ENCODE data around the gene CPED1.
"Not testable (repeated sequence)": the region's sequence is repeated elsewhere in the genome, so short reads cannot be mapped to it uniquely, and the experiment has no call there.

The CPED1 gene

GRCh38 chr7:121041516-121042148 is 53.1 kb downstream of the CPED1 start:
- DNase-seq (ENCODE audit: low spot score): no peak

- no peak for DNase-seq (ENCODE audit: low spot score)
These were observed 53.7 kb downstream of the CPED1 start for GRCh38 chr7:121042195-121042594.

- DNase-seq (ENCODE audit: low spot score): no peak
These were observed 54.4 kb downstream of the CPED1 start for GRCh38 chr7:121042899-121043298.

- no peak for DNase-seq (ENCODE audit: low spot score)
These were observed 55.1 kb downstream of the CPED1 start for GRCh38 chr7:121043314-121044234.

GRCh38 chr7:121045090-121045489 is 56.6 kb downstream of the CPED1 start:
- no peak for DNase-seq (ENCODE audit: low spot score)

GRCh38 chr7:121046009-121046408 is 57.5 kb downstream of the CPED1 start:
- DNase-seq (ENCODE audit: low spot score): no peak

- DNase-seq (ENCODE audit: low spot score): no peak
These were observed 58.5 kb downstream of the CPED1 start for GRCh38 chr7:121046893-121047468.

- no peak for DNase-seq (ENCODE audit: low spot score)
These were observed 59.7 kb downstream of the CPED1 start for GRCh38 chr7:121048195-121048594.

GRCh38 chr7:121049028-121049791 is 60.7 kb downstream of the CPED1 start:
- no peak for DNase-seq (ENCODE audit: low spot score)

- no peak for DNase-seq (ENCODE audit: low spot score)
These were observed 61.4 kb downstream of the CPED1 start for GRCh38 chr7:121049897-121050296.

- no peak for DNase-seq (ENCODE audit: low spot score)
These were observed 64.7 kb downstream of the CPED1 start for GRCh38 chr7:121053219-121053618.

- DNase-seq (ENCODE audit: low spot score): no peak
These were observed 66.4 kb downstream of the CPED1 start for GRCh38 chr7:121054925-121055324.

GRCh38 chr7:121057878-121058277 is 69.4 kb downstream of the CPED1 start:
- DNase-seq (ENCODE audit: low spot score): no peak

GRCh38 chr7:121058975-121059374 is 70.5 kb downstream of the CPED1 start:
- no peak for DNase-seq (ENCODE audit: low spot score)

- DNase-seq (ENCODE audit: low spot score): not testable (repeated sequence)
These were observed 71.5 kb downstream of the CPED1 start for GRCh38 chr7:121059979-121060509.

GRCh38 chr7:121061677-121062582 is 73.4 kb downstream of the CPED1 start:
- DNase-seq (ENCODE audit: low spot score): no peak

- no peak for DNase-seq (ENCODE audit: low spot score)
These were observed 74.3 kb downstream of the CPED1 start for GRCh38 chr7:121062671-121063279.

GRCh38 chr7:121067717-121068116 is 79.2 kb downstream of the CPED1 start:
- DNase-seq (ENCODE audit: low spot score): not testable (repeated sequence)

GRCh38 chr7:121069346-121070100 is 81.0 kb downstream of the CPED1 start:
- no peak for DNase-seq (ENCODE audit: low spot score)

GRCh38 chr7:121071132-121071531 is 82.6 kb downstream of the CPED1 start:
- no peak for DNase-seq (ENCODE audit: low spot score)
